ENCODE data around the gene SLX4IP. TPM values are rescaled to one million over a fixed set of nuclear protein-coding genes. Genes with fewer than 3 reads are reported as not detected.

The SLX4IP gene
- total RNA-seq, 6 experiments from 2014 or later = 4.1 to 4.8 (median 4.5) TPM

- Mint-ChIP-seq H3K27me3 (ENCODE audit: insufficient read depth) (no peaks in the 10 kb centered on the region; the same call in 1 of the 2 replicates), H3K4me1 (ENCODE audit: low read depth) (peaks cover 27% of the 10 kb centered on the region), H3K4me3 (no peak overlapping the region), H3K36me3 (ENCODE audit: low read depth) (peaks cover 7% of the 10 kb centered on the region), H3K27ac (no peak overlapping the region), H3K9me3 (no peaks in the 10 kb centered on the region)
- peak; percentile 90 for TF ChIP-seq CTCF (IDR thresholded peaks at IDR 0.05)
- peak; percentile 42 for DNase-seq
Observed at GRCh38 chr20:10427060-10427692, 7.9 kb upstream of the SLX4IP start.

DNA sequence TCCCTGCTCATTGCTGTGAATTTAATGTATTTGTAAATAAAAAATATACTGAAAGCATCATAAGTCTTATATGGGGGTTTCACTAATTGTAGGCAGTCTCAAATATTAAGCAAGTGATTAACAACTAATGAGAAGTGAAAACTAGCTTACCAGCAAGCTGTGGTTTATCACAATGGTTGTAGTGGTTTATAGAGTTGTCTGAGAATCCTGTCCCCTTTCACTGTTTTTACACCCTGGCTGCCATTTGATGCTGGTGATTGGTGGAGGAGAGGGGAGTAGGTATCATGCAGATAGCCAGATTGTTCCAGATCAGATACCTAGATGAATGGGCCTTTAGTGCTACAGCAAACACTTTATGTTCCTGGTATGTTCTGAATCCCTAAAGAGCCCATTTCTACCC is 7.1 kb upstream of the SLX4IP start:
- H3K4me1 Mint-ChIP-seq (ENCODE audit: low read depth) = peaks cover 31% of the 10 kb centered on the region
- peaks cover 10% of the 10 kb centered on the region for H3K36me3 Mint-ChIP-seq (ENCODE audit: low read depth)
- no peak for DNase-seq
- H3K4me3 Mint-ChIP-seq = no peak overlapping the region
- no peak for TF ChIP-seq CTCF (IDR thresholded peaks at IDR 0.05)
- no peaks in the 10 kb centered on the region; the same call in 1 of the 2 replicates for H3K27me3 Mint-ChIP-seq (ENCODE audit: insufficient read depth)
- no peak overlapping the region for H3K27ac Mint-ChIP-seq
- no peaks in the 10 kb centered on the region for H3K9me3 Mint-ChIP-seq

DNA sequence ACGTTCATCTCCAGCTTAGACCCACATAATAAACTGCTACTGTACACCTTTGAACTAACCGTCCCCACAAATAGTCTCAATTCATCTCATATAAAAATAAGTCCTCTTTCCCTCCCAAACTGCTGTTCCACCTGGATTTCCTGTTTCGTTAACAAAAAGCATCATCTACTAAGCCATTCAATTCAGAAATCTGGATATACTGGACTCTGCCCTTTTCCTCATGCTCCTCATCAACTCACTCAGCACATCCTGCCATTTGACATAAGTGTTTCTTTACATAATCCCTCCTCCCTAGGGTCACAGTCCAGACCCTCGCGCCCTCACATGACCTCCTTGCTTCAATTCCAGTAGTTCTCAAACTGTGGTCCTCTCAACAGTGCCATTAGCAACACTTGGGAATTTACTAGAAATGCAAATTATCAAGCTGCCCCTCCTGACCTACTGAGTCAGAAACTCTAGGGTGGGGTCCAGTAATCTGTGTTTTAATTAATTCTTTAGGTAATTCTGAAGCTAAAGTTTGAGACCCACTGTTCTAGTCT is 5.6 kb upstream of the SLX4IP start:
- no peaks in the 10 kb centered on the region for H3K27me3 Mint-ChIP-seq (ENCODE audit: insufficient read depth)
- TF ChIP-seq CTCF (IDR thresholded peaks at IDR 0.05) = no peak
- no peak overlapping the region for H3K4me3 Mint-ChIP-seq
- H3K36me3 Mint-ChIP-seq (ENCODE audit: low read depth) = peaks cover 10% of the 10 kb centered on the region
- no peak overlapping the region for H3K27ac Mint-ChIP-seq
- no peak for DNase-seq
- no peaks in the 10 kb centered on the region for H3K9me3 Mint-ChIP-seq
- peaks cover 36% of the 10 kb centered on the region for H3K4me1 Mint-ChIP-seq (ENCODE audit: low read depth)

GRCh38 chr20:10430000-10430466 is 5.1 kb upstream of the SLX4IP start:
- no peak overlapping the region for H3K27ac Mint-ChIP-seq
- H3K27me3 Mint-ChIP-seq (ENCODE audit: insufficient read depth) = no peaks in the 10 kb centered on the region
- no peak overlapping the region for H3K4me3 Mint-ChIP-seq
- TF ChIP-seq CTCF (IDR thresholded peaks at IDR 0.05) = no peak
- H3K9me3 Mint-ChIP-seq = no peaks in the 10 kb centered on the region
- H3K4me1 Mint-ChIP-seq (ENCODE audit: low read depth) = peaks cover 36% of the 10 kb centered on the region
- H3K36me3 Mint-ChIP-seq (ENCODE audit: low read depth) = peaks cover 10% of the 10 kb centered on the region
- DNase-seq = no peak

GRCh38 chr20:10430704-10431103 is 4.4 kb upstream of the SLX4IP start:
- H3K4me3 Mint-ChIP-seq = no peak overlapping the region
- no peak for TF ChIP-seq CTCF (IDR thresholded peaks at IDR 0.05)
- no peaks in the 10 kb centered on the region for H3K27me3 Mint-ChIP-seq (ENCODE audit: insufficient read depth)
- peaks cover 36% of the 10 kb centered on the region for H3K4me1 Mint-ChIP-seq (ENCODE audit: low read depth)
- no peaks in the 10 kb centered on the region for H3K9me3 Mint-ChIP-seq
- H3K36me3 Mint-ChIP-seq (ENCODE audit: low read depth) = peaks cover 10% of the 10 kb centered on the region
- no peak for DNase-seq
- H3K27ac Mint-ChIP-seq = no peak overlapping the region

Measured in HFFc6 (cell line).